Stimulated activated effector memory CD8-positive, alpha-beta T cell treated with anti-CD3 and anti-CD28 coated beads, Interleukin-12 subunit alpha, Interleukin-12 subunit beta, amount 100 ng/mL, for 72 hours (primary cell): Measurements from ENCODE around the gene HUWE1.

Experiments
- ATAC-seq: fragments of 150-1000 bp; cut with Tn5 transposase; 2 replicates; pipeline ENCODE4 v1.10.0; 2021
- DNase-seq, 2 donors: peaks; one replicate each; pipeline ENCODE4 v3.0.0; 2021 to 2022; ENCODE audit warnings: low spot score in 2 of 2
- H3K27ac Mint-ChIP-seq: one replicate; pipeline ENCODE4 v1.8.0; 2022; ENCODE audit warnings: mild to moderate bottlenecking, mixed read lengths
- H3K36me3 Mint-ChIP-seq: one replicate; pipeline ENCODE4 v1.8.0; 2022; ENCODE audit warnings: mild to moderate bottlenecking, mixed read lengths
- H3K4me1 Mint-ChIP-seq: one replicate; pipeline ENCODE4 v1.8.0; 2022; ENCODE audit warnings: mixed read lengths
- H3K4me3 Mint-ChIP-seq: one replicate; pipeline ENCODE4 v1.8.0; 2022; ENCODE audit warnings: mild to moderate bottlenecking, mixed read lengths
- H3K9me3 Mint-ChIP-seq: one replicate; pipeline ENCODE4 v1.8.0; 2022; ENCODE audit warnings: mixed read lengths

Gene HUWE1

GRCh38 chrX:53666171-53666570 is 20.3 kb downstream of the HUWE1 start:
- Mint-ChIP-seq H3K27ac (no peak overlapping the region), H3K4me1 (peaks cover 24% of the 10 kb centered on the region), H3K36me3 (peaks cover 100% of the 10 kb centered on the region), H3K4me3 (no peak overlapping the region), H3K9me3 (no peaks in the 10 kb centered on the region)
- DNase-seq (no peak), ATAC-seq (no peak)

DNA sequence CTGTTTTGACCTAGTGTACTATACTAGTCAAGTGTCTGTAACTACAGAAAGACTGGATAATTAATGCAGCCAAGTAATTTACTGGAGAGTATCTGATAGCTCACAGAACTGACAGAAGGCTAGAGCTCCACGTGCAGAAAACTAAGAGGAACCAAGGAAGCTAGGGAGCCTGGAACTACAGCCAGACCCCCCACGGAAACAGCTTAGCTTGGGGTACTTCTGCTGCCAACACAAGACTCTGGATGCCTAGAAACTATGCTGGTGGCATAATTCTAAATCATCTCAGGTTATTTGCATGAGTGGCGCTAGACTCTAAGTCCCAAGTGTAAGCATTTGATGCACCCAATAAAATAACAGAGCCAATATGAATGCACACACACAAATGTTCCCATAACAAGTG is 26.5 kb downstream of the HUWE1 start:
- Mint-ChIP-seq H3K4me3 (no peak overlapping the region), H3K4me1 (peaks cover 28% of the 10 kb centered on the region), H3K9me3 (no peaks in the 10 kb centered on the region), H3K27ac (no peak overlapping the region), H3K36me3 (peaks cover 100% of the 10 kb centered on the region)
- no peak for DNase-seq
- no peak for ATAC-seq

GRCh38 chrX:53659039-53659438 is 27.5 kb downstream of the HUWE1 start:
- ATAC-seq (no peak), DNase-seq (no peak)
- no peak overlapping the region for H3K4me3 Mint-ChIP-seq
- H3K4me1 Mint-ChIP-seq, result peaks cover 25% of the 10 kb centered on the region
- no peaks in the 10 kb centered on the region for H3K9me3 Mint-ChIP-seq
- H3K36me3 Mint-ChIP-seq, result peaks cover 100% of the 10 kb centered on the region
- H3K27ac Mint-ChIP-seq, result no peak overlapping the region

GRCh38 chrX:53656845-53657244 is 29.7 kb downstream of the HUWE1 start:
- H3K4me3 Mint-ChIP-seq, result no peak overlapping the region
- ATAC-seq, result no peak
- no peaks in the 10 kb centered on the region for H3K9me3 Mint-ChIP-seq
- H3K36me3 Mint-ChIP-seq, result peaks cover 100% of the 10 kb centered on the region
- no peak overlapping the region for H3K27ac Mint-ChIP-seq
- no peak for DNase-seq
- H3K4me1 Mint-ChIP-seq, result peaks cover 14% of the 10 kb centered on the region

DNA sequence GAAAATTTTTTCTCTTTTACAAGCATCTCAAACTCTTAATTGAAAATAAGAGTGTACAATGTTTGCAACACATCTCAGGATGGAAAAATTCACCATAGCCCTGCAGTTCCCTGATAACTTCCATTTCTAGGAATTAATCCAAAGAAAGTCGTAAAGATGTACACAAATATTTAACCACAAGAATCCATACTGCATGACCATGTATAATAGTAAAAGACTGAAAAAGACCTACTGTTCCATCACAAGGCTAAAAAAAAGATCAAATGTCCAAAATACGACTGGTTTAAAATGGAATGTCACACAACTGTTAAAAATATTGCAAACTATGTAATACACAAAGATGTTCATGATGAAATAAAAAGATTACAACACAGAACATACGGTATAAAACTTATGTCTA is 32.1 kb downstream of the HUWE1 start:
- no peak for ATAC-seq
- peak overlapping the region; percentile 23 for H3K27ac Mint-ChIP-seq
- H3K9me3 Mint-ChIP-seq, result no peaks in the 10 kb centered on the region
- peaks cover 100% of the 10 kb centered on the region for H3K36me3 Mint-ChIP-seq
- DNase-seq, result no peak
- peaks cover 18% of the 10 kb centered on the region for H3K4me1 Mint-ChIP-seq
- no peak overlapping the region for H3K4me3 Mint-ChIP-seq

- no peak for DNase-seq
- ATAC-seq, result peak; percentile 34
- H3K4me1 Mint-ChIP-seq, result no peaks in the 10 kb centered on the region
- peak overlapping the region; percentile 52 for H3K27ac Mint-ChIP-seq
- no peak overlapping the region for H3K4me3 Mint-ChIP-seq
- peaks cover 100% of the 10 kb centered on the region for H3K36me3 Mint-ChIP-seq
- H3K9me3 Mint-ChIP-seq, result no peaks in the 10 kb centered on the region
These were observed 41.8 kb downstream of the HUWE1 start for GRCh38 chrX:53644751-53645150.

DNA sequence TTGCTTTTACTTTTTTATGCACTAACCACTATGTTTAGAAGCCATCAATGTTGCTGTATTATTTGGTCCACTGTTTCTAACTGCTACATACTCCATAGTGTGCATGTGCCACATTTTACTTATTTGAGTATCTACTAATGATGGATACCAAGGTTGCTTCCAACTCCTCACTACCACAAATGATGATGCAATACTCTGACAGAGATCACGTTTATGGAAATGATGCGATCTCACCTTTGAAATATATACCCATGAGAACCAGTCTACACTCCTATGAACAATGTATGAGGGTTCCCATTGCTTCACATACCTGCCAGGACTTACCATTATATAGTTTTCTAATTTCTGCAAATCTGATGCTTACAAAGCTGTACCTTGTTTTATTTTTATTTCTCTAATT is 44.2 kb downstream of the HUWE1 start:
- H3K4me3 Mint-ChIP-seq, result no peak overlapping the region
- H3K9me3 Mint-ChIP-seq, result no peaks in the 10 kb centered on the region
- DNase-seq, result no peak
- H3K27ac Mint-ChIP-seq, result no peak overlapping the region
- no peaks in the 10 kb centered on the region for H3K4me1 Mint-ChIP-seq
- no peak for ATAC-seq
- peaks cover 100% of the 10 kb centered on the region for H3K36me3 Mint-ChIP-seq

DNA sequence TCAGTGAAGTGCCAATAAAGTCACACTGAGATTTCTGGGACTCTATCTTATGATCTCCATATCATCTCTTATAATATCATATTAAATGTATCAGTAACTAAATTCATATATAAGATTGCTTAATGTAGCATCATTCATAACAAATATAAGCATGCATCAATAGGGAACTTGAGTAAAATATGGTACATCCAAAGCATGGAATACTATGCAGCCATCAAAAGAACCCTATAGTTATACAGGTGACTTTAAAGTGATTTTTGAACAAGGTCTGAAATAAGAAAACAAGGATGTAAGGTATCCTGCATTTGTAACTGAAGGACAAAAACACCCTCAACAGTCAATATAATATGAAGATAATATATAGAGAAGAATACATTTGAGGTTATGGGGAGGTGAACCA is 47.3 kb downstream of the HUWE1 start:
- no peaks in the 10 kb centered on the region for H3K9me3 Mint-ChIP-seq
- no peak overlapping the region for H3K4me3 Mint-ChIP-seq
- H3K36me3 Mint-ChIP-seq, result peaks cover 100% of the 10 kb centered on the region
- no peaks in the 10 kb centered on the region for H3K4me1 Mint-ChIP-seq
- H3K27ac Mint-ChIP-seq, result no peak overlapping the region
- no peak for ATAC-seq
- DNase-seq, result no peak

DNA sequence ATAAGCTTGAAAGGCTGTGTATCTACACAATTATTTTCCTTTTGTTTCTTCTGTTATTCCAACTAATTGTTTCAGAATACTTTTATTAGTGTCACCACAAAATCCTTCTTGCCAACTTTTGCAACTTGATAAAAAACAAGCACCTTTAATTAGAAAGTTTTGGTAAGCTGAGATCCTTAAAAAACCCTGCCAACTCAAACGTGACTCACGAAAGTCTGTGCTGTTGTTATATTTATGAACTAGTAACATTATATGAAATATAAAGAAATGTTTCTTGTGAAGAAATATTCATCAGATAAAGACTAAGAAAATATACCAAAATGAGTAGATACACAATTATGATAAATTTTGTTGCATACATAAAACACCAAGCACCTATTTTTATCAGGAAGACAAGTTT is 49.0 kb downstream of the HUWE1 start:
- H3K9me3 Mint-ChIP-seq, result no peaks in the 10 kb centered on the region
- H3K27ac Mint-ChIP-seq, result no peak overlapping the region
- ATAC-seq, result no peak
- H3K36me3 Mint-ChIP-seq, result peaks cover 100% of the 10 kb centered on the region
- H3K4me3 Mint-ChIP-seq, result no peak overlapping the region
- H3K4me1 Mint-ChIP-seq, result no peaks in the 10 kb centered on the region
- DNase-seq, result no peak

- Mint-ChIP-seq H3K4me3 (no peak overlapping the region), H3K27ac (no peak overlapping the region), H3K9me3 (no peaks in the 10 kb centered on the region), H3K4me1 (no peaks in the 10 kb centered on the region), H3K36me3 (peaks cover 100% of the 10 kb centered on the region)
- DNase-seq, result no peak
- no peak for ATAC-seq
These were observed 55.4 kb downstream of the HUWE1 start for GRCh38 chrX:53631156-53631555.

- ATAC-seq (no peak), DNase-seq (no peak)
- H3K27ac Mint-ChIP-seq, result no peak overlapping the region
- H3K4me3 Mint-ChIP-seq, result no peak overlapping the region
- no peaks in the 10 kb centered on the region for H3K4me1 Mint-ChIP-seq
- peaks cover 100% of the 10 kb centered on the region for H3K36me3 Mint-ChIP-seq
- H3K9me3 Mint-ChIP-seq, result no peaks in the 10 kb centered on the region
These were observed 56.3 kb downstream of the HUWE1 start for GRCh38 chrX:53630261-53630660.

DNA sequence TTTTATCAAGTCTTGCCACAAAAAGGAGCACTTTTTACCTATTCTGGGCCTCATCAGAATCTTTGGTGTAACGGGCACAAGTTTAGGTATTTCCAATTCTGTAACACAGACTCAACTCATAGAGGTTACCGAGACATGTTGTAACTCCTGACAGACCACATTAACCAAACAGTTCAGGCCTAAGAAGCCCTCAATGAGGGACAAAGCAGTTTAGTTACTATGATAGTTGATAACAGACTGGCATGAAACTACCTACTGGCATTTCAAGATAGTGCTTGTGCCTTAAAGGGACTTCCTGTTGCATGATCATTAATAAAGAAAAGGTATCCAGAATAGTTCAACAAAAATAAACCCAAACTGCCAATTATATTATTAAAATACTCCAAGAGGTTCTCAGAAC is 64.1 kb downstream of the HUWE1 start:
- peaks cover 100% of the 10 kb centered on the region for H3K36me3 Mint-ChIP-seq
- DNase-seq, result no peak
- H3K9me3 Mint-ChIP-seq, result no peaks in the 10 kb centered on the region
- peak overlapping the region; percentile 89 for H3K27ac Mint-ChIP-seq
- H3K4me1 Mint-ChIP-seq, result peaks cover 17% of the 10 kb centered on the region
- no peak for ATAC-seq
- no peak overlapping the region for H3K4me3 Mint-ChIP-seq

DNA sequence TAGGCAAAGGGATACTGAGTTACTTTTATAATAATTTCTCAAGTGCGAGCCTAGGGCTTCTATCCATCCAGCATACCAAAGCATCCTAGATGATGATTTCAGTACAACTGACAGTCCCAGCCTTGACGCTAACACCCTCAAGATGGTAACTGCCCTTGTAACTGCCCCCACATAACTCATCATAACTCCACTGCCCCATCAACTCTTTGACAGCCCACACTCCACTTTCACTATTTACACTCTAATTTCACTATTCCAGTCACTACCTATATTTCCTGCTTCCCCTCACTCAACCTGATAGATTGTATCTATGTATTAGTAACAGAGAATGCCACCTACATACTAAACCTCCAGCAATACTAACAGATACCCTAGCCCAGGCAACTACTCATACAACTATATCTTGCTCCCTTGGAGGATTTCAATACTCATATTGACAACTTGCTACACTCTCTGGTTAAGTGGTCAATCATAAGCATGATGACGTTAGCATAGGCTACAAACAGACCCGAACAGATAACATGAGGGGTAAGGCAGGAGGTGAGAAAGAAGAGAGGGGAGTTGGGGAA is 65.0 kb downstream of the HUWE1 start:
- peak; percentile 73 for ATAC-seq
- Mint-ChIP-seq H3K27ac (peak overlapping the region; percentile 89), H3K36me3 (peaks cover 100% of the 10 kb centered on the region), H3K9me3 (no peaks in the 10 kb centered on the region), H3K4me3 (no peak overlapping the region), H3K4me1 (peaks cover 17% of the 10 kb centered on the region)
- no peak for DNase-seq

GRCh38 chrX:53616946-53617345 is 69.6 kb downstream of the HUWE1 start:
- ATAC-seq, result no peak
- H3K4me3 Mint-ChIP-seq, result no peak overlapping the region
- H3K9me3 Mint-ChIP-seq, result no peaks in the 10 kb centered on the region

DNA sequence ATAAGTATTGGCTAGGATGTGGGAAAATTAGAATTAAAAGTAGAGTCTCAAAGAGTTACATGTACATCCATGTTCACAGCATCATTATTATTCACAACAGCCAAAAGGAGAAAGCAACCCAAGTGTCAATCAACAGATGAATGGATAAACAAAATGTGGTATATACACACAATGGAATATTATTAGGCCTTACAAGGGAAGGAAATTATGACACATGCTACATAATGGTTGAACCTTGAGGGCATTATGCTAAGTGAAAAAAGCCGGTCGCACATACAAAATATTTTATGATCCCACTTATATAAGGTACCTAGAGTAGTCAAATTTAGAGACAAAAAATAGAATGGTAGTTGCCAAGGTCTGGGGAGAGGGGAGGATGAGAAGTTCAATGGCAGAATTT is 80.1 kb downstream of the HUWE1 start:
- no peak overlapping the region for H3K4me3 Mint-ChIP-seq
- peaks cover 8% of the 10 kb centered on the region for H3K4me1 Mint-ChIP-seq
- H3K9me3 Mint-ChIP-seq, result no peaks in the 10 kb centered on the region
- no peak overlapping the region for H3K27ac Mint-ChIP-seq
- no peak for ATAC-seq
- DNase-seq, result no peak
- peaks cover 100% of the 10 kb centered on the region for H3K36me3 Mint-ChIP-seq

More at GRCh38 chrX:53616946-53617345, 69.6 kb downstream of the HUWE1 start:
- no peak for DNase-seq
- Mint-ChIP-seq H3K27ac (no peak overlapping the region), H3K36me3 (peaks cover 100% of the 10 kb centered on the region), H3K4me1 (peaks cover 7% of the 10 kb centered on the region)

DNA sequence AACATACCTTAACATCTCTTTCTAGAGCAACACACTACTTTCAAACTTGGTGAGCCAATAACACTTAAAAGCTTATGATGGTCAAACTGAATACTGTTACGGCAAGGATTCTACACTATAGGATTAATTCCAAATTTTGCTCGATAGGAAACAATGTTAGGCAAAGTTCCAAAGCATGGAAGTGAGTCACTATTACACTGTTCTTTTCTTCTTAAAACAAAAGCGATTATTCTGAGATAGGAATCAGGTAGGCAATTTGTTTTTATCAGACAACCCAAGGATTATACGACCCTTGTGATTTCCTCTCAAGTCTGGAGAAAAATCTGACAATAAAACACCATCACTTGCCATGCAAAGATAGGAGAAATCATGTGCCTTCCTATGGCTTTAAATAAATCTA is 81.5 kb downstream of the HUWE1 start:
- no peaks in the 10 kb centered on the region for H3K9me3 Mint-ChIP-seq
- H3K27ac Mint-ChIP-seq, result no peak overlapping the region
- H3K4me3 Mint-ChIP-seq, result no peak overlapping the region
- DNase-seq (no peak), ATAC-seq (no peak)
- H3K4me1 Mint-ChIP-seq, result peaks cover 8% of the 10 kb centered on the region
- H3K36me3 Mint-ChIP-seq, result peaks cover 100% of the 10 kb centered on the region
